AG10803 (cell line): ENCODE results near the gene SRP19.
A peak's percentile ranks its signal among the peaks of the same experiment; 100 is the strongest.

ENCODE experiments used
- DNase-seq: peaks from one replicate; pipeline ENCODE4 v3.0.0; 2010; ENCODE audit warnings: low read depth
- H3K4me3 ChIP-seq: 2 replicates; pipeline ENCODE4 v1.5.1; 2011; ENCODE audit warnings: mild to moderate bottlenecking, low read length, control low read depth
- TF ChIP-seq, protein P1 (sequence below): conservative IDR thresholded peaks from 2 replicates; pipeline ENCODE4 v1.5.1; 2011; ENCODE audit warnings: mild to moderate bottlenecking, low read length, control low read depth, inconsistent platforms

Gene SRP19

DNA sequence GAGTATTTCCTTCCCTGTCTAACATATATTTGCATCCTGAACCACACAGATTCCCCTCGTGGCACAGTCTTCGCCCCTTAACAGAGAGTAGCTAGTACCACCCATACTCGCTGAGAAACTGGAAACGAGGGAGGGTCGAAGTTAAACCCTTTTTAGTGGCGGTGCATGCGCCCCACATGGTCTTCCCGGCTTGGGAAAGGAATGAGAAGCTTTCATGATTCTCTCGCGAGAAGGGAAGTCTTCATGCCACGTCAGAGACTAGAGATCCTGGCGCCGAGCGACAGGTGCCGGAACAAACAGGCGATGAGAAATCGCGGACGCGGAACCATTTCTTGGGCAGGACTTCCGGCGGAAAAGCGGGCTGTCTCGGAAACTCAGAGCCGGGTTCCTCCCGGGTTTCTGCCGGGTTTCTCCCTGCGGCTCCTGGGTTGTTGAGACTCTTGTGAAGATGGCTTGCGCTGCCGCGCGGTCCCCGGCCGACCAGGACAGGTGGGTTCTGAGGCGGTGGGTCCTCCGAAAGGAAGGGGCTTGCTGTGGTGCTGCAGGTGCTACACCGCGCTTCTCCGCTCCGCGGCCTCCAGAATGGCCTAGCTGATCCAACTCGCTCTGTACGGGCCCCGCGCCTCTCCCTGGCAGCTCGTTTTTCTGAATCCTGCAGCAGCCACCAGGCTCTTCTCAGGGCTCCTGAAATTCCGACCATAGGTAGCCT is at the start of gene SRP19:
Gene SRP19, plus strand, starts transcription at position 359 of the 709 bp plus-strand sequence. Its CDS starts 90 bp downstream, at position 449.
- DNase-seq = peak; percentile 98
- peak within 1 kb of the TSS; percentile 97 for H3K4me3 ChIP-seq
- TF ChIP-seq, protein P1, sequence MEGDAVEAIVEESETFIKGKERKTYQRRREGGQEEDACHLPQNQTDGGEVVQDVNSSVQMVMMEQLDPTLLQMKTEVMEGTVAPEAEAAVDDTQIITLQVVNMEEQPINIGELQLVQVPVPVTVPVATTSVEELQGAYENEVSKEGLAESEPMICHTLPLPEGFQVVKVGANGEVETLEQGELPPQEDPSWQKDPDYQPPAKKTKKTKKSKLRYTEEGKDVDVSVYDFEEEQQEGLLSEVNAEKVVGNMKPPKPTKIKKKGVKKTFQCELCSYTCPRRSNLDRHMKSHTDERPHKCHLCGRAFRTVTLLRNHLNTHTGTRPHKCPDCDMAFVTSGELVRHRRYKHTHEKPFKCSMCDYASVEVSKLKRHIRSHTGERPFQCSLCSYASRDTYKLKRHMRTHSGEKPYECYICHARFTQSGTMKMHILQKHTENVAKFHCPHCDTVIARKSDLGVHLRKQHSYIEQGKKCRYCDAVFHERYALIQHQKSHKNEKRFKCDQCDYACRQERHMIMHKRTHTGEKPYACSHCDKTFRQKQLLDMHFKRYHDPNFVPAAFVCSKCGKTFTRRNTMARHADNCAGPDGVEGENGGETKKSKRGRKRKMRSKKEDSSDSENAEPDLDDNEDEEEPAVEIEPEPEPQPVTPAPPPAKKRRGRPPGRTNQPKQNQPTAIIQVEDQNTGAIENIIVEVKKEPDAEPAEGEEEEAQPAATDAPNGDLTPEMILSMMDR = peak; percentile 11

DNA sequence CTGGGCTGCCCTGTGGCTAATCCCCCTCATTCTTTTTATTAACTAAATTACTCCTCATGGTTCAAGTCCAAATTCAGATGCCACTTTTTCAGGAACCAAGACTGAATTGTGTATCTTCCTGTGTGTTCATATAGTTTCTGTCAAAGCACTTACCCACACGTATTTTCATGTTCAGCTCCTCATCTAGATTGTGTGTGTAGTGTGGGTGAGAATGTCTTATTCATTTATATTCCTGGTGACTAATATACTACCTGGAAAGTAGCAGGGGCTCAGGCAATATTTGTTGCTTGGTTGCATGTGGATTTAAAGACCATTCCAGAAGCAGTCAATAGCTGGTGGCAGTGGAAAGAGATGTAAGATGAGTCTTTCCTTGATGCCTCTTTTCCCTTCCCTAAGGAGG is 48.5 kb upstream of the SRP19 start:
- TF ChIP-seq, protein P1 = no peak

DNA sequence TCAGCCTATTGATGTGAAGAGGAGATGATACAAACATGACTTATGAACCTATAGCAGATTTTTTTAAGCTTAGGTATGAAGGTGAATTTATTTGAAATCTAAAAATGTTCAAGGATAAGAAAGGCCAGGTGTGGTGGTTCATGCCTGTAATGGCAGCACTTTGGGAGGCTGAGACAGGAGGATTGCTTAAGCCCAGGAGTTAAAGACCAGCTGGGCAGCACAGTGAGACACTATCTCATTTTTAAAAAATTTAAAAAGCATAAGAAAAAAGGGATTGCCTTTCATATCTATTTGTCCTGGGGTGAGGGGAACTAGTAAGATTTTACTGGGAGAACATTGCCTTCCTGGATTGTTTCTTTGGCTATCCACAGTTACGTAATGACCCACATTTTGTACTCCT is 40.8 kb upstream of the SRP19 start:
- TF ChIP-seq, protein P1 = no peak
- no peak for DNase-seq
- H3K4me3 ChIP-seq = no peak overlapping the region

More for the DNA sequence above, 48.5 kb upstream of the SRP19 start:
- no peak overlapping the region for H3K4me3 ChIP-seq
- no peak for DNase-seq

DNA sequence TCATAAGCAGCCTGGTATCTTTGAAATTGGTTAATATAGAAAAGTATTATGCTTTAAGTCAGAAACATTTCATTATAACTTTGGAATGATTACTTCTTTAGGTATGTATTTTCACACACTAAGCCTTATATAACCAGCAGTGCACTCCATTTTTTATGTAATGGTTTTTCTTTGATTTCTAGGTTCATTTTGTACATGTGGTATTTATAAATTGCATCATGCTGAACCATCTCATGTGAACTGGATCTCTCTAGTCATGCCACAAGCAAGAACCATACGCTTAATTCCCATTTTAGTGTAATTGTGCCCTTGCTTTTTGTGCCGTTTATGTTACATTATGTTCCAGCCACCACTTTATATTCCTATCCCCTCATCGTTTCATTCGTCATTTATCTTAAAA is 38.6 kb upstream of the SRP19 start:
- no peak overlapping the region for H3K4me3 ChIP-seq
- peak; percentile 58 for DNase-seq
- TF ChIP-seq, protein P1 = no peak

DNA sequence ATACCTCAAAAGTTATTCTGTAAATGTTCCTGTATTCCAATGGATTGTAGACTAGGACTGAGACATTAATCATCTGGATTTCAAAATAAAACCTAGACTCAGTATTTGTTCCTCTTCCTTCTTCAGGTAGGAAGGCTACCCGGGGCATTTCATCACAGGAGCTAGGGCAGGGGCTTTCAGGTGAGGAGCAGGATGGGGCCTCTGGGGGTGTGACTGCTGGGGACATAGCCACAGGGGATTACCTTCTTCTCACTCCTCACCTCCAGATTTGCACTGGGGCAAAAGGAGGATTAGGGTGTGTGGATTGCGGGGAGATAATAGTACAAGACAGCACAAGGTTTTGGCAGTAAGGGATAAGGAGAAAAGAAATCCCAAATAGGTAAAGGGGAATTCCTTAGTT is 37.9 kb upstream of the SRP19 start:
- H3K4me3 ChIP-seq = no peak overlapping the region
- no peak for DNase-seq
- TF ChIP-seq, protein P1 = no peak

DNA sequence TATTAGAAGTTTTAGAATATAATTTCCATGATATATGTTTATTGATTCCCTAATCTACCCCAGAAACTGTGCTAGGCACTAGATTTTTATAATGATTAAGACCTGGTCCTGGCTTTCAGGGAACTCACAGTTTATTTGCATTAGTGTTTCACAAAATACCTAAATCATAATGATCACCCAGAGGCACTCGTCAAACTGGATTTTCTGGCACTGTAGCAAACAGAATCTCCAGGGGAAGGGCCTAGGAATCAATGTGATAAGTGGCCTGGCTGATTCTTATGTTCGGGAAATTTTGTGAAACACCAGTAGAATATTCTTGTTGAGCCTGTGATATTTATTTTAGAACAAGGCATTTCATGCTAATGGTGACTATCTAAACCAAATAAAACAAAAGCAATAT is 37.4 kb upstream of the SRP19 start:
- TF ChIP-seq, protein P1 = no peak
- DNase-seq = no peak
- no peak overlapping the region for H3K4me3 ChIP-seq

DNA sequence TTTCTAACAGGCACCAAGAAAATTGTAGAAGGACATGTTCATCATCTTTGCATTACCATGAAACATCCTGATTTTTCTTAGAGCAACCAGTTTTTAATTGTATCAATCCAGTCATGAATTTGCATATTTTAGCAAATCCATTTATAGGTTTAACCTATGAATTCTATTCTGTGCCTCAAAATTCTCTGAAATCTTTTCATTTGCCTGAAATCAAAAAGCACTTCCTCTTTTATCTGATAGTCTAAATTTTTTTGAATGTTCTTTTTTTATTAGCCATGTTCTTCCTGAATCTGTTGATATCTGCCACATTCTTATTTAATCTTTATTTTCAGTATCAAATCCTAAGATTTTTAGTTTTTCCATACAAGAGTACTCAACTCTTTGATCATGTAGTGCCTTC is 36.9 kb upstream of the SRP19 start:
- TF ChIP-seq, protein P1 = no peak
- DNase-seq = no peak
- no peak overlapping the region for H3K4me3 ChIP-seq
